ENCODE measurements around the gene PCMTD2.

Gene PCMTD2

DNA sequence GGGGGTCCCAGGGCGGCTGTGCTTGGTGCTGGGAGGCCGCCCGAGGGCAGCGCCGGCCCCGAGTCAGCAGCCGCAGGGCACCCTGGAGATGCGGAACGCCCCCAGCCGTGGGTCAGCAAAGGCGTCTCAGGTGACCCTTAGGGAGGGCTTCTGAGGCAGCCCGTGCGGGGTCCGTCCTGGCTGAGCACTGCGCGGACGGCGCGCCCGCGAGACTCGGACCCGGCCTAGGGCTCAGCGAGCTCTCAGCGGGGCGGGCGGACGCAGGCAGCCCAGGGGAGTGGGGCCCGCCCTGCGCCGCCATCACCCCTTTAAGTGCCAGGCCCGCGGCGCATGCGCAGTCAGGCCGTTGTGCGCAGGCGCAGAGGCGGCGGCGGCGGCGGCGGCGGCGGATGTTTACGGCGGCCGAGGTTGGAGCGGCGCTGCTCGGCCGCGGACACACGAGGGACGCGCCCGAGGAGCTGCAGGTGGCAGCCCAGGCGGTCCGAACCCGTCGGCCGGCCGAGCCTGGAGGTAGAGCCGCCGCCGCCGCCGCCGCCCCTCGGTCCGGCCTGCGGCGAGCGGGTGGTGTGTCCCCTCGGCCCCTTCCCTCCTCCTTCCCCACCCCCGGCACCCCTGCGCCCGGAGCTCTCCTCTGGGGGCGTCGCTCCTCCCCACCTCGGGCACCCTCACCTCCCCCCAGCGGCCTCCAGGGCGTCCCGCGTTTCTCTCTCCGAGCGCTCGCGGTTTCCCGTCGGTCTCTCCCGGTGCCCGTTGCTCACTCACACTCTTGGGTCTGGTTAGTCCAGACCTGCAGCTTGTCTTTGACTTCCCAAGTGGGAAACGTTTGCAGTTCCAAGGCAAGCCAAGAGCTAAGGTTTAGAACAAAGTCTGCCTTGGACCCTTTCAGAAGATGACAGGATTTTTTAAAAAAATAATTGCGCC, at the start of gene PCMTD2:
PCMTD2 (plus strand) TSS at position 388 of the 921 bp plus-strand sequence. CDS start 4,218 bp downstream, outside the sequence.
- FAIRE-seq (peak; percentile 99), DNase-seq (ENCODE audit: insufficient read length, low spot score) (peak; percentile 100)

GRCh38 chr20:64206614-64207013, 48.9 kb upstream of the PCMTD2 start:
- FAIRE-seq (peak; percentile 31), DNase-seq (ENCODE audit: insufficient read length, low spot score) (no peak)

GRCh38 chr20:64207641-64208590, 47.6 kb upstream of the PCMTD2 start:
- FAIRE-seq (peak; percentile 80), DNase-seq (ENCODE audit: insufficient read length, low spot score) (no peak)

- FAIRE-seq = peak; percentile 33
- DNase-seq (ENCODE audit: insufficient read length, low spot score) = no peak
These were observed 46.4 kb upstream of the PCMTD2 start for GRCh38 chr20:64209148-64209547.

DNA sequence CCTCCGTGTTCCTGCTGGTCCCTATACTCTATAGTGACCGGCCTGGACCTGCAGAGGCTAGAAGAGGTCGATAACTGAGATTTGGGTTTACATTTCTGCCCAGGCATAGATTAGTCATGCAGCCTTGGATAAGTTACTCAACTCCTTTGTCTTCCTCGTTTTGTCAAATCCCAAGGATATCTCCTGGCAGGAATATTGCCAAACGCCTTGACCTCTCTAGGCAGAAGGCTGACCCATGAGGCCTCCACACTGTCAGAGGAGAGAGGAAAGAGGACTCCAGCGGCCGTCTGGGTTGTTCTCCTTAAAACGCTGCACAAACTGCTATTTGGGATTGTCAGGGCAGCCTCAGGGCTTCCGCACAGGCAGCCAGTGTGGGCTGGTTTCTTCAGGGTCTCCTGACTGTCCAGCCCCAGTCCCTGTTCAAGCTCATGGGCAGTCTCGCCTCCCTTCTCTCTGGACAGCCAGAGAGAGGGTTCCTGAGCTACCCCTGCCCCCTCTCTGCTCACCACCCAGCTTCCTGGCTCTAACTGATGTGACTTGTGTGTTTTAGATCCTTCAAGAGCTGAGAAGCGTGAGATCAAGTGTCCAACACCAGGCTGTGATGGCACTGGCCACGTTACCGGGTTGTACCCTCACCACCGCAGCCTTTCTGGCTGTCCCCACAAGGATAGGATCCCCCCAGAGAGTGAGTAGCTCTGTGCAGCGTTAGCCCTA, 44.7 kb upstream of the PCMTD2 start:
- FAIRE-seq = peak; percentile 84

GRCh38 chr20:64211874-64212658, 43.5 kb upstream of the PCMTD2 start:
- FAIRE-seq (no peak), DNase-seq (ENCODE audit: insufficient read length, low spot score) (no peak)

More for the DNA sequence above, 44.7 kb upstream of the PCMTD2 start:
- no peak for DNase-seq (ENCODE audit: insufficient read length, low spot score)

DNA sequence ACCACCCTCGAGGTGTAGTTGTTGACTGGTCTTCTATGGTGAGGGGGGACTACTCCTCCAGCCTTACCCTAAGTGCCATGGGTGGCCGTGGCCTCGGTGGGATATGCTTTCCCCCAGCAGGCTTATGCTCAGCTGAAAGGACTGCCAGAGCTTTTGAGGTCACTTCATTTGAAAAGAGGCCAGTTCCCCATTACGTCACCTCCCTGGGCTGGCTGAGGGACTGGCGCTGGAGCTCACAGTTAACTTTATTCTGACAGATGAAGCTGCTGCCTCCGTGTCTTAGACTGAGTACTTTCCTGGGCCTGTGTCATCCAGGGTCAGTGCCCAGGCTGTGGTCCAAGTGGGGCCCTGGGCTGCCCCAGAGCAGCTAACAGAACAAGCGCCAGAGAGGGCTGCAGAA, 42.8 kb upstream of the PCMTD2 start:
- DNase-seq (ENCODE audit: insufficient read length, low spot score) = no peak
- FAIRE-seq = peak; percentile 13

GRCh38 chr20:64214113-64214512, 41.4 kb upstream of the PCMTD2 start:
- DNase-seq (ENCODE audit: insufficient read length, low spot score) (no peak), FAIRE-seq (peak; percentile 98)

GRCh38 chr20:64214952-64215351, 40.6 kb upstream of the PCMTD2 start:
- FAIRE-seq (no peak), DNase-seq (ENCODE audit: insufficient read length, low spot score) (no peak)

GRCh38 chr20:64216036-64216435, 39.5 kb upstream of the PCMTD2 start:
- DNase-seq (ENCODE audit: insufficient read length, low spot score) (no peak), FAIRE-seq (no peak)

DNA sequence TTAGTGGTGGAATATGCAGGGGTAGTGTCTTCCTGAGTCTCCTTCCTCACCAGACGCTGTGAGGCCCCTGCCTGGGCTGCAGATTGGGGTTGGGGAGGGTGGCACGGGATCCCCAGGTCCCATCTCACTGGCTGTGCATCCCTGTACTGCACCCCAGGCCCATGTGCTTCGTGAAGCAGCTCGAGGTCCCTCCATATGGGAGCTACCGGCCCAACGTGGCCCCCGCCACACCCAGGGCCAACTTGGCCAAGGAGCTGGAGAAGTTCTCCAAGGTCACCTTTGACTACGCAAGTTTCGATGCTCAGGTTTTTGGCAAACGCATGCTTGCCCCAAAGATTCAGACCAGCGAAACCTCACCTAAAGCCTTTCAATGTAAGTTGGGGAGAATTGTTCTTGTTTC, 38.6 kb upstream of the PCMTD2 start:
- FAIRE-seq = no peak
- DNase-seq (ENCODE audit: insufficient read length, low spot score) = no peak

- no peak for DNase-seq (ENCODE audit: insufficient read length, low spot score)
- no peak for FAIRE-seq
These were observed 37.9 kb upstream of the PCMTD2 start for GRCh38 chr20:64217539-64218221.

GRCh38 chr20:64219202-64219601, 36.3 kb upstream of the PCMTD2 start:
- FAIRE-seq = peak; percentile 55
- no peak for DNase-seq (ENCODE audit: insufficient read length, low spot score)

DNA sequence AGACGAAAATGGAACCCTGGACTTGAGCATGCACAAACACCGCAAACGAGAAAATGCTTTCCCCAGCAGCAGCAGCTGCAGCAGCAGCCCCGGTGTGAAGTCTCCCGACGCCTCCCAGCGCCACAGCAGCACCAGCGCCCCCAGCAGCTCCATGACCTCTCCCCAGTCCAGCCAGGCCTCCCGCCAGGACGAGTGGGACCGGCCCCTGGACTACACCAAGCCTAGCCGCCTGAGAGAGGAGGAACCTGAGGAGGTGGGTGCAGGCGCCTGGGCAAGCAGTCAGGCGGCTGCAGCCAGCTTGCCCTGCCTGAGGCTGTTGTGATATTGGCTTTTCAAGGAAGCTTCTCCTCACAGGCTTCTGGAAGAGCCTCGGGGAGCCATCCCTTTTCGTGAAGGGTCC, 35.8 kb upstream of the PCMTD2 start:
- no peak for DNase-seq (ENCODE audit: insufficient read length, low spot score)

DNA sequence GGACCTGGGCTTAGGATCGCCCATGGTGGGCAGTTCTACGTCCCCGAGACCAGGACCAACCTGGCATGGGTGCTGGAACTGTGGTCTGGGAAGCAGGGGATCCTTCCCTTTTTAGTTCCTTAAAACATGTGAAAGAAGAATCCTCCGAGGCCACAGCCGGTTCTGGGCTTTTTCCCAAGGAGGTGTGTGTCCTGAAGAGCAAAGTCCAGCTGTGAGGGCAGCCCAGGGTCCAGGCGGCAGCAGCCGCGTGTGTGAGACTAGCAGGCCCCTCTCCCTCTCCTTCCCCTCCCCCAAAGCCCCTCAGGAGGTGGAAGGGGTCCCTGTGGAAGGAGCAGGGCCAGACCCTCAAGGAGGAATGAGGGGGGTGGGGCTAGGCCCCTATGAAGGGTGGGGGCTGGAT, 35.1 kb upstream of the PCMTD2 start:
- FAIRE-seq (no peak), DNase-seq (ENCODE audit: insufficient read length, low spot score) (no peak)

More for the DNA sequence above, 35.8 kb upstream of the PCMTD2 start:
- peak; percentile 28 for FAIRE-seq

GRCh38 chr20:64220891-64221527, 34.5 kb upstream of the PCMTD2 start:
- DNase-seq (ENCODE audit: insufficient read length, low spot score) (no peak), FAIRE-seq (peak; percentile 90)

GRCh38 chr20:64222291-64222735, 33.2 kb upstream of the PCMTD2 start:
- DNase-seq (ENCODE audit: insufficient read length, low spot score) = peak; percentile 87
- FAIRE-seq = peak; percentile 98

DNA sequence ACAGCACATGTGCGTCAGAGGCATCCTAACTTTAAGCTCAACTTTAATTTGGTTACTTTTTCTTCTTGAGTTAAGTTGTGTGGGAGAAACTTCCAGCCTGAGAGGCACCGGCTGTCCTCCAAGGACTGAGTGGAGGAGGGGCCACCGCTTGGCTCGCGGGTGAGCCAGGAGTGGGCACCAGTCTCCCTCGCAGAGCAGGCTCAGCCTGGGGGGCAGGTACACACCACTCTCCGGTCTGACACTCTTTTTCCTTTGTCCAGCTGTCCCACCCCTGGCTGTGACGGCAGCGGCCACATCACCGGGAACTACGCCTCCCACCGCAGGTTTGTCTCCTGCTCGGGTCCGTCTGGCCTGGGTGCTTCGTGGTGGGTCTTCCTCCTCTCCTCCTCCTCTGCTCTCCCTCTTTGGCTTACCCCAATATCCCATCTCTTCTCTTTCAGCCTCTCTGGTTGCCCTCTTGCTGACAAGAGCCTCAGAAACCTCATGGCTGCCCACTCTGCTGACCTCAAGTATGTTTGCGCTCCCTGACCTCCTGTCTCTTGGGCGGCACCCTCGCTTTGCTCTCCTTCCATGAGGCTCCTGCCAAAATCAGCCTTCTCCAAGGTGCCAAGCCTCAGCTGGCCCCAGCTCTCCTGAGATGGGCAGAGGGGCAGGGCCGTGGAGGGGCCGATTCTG, 32.6 kb upstream of the PCMTD2 start:
- peak; percentile 16 for FAIRE-seq
- no peak for DNase-seq (ENCODE audit: insufficient read length, low spot score)
